HG03378 (cell line): ENCODE data around the gene GALNTL6.
"Not testable (repeated sequence)": the region's sequence is repeated elsewhere in the genome, so short reads cannot be mapped to it uniquely, and the experiment has no call there.

Experiments used
- ATAC-seq: cut with Tn5 transposase; IDR thresholded peaks from one replicate; pipeline ENCODE4 v1.9.1; 2021; ENCODE audit warnings: mild to moderate bottlenecking, moderate library complexity; ENCODE audit not compliant: unreplicated experiment

GALNTL6 gene

GRCh38 chr4:172838943-172839342 lies 1025.7 kb downstream of the GALNTL6 start:
- no peak for ATAC-seq

GRCh38 chr4:172842779-172843178 lies 1029.6 kb downstream of the GALNTL6 start:
- ATAC-seq, result no peak

GRCh38 chr4:172843192-172843591 lies 1030.0 kb downstream of the GALNTL6 start:
- ATAC-seq, result no peak

GRCh38 chr4:172844556-172844955 lies 1031.4 kb downstream of the GALNTL6 start:
- ATAC-seq, result no peak

- no peak for ATAC-seq
Measured at GRCh38 chr4:172845281-172845680, 1032.1 kb downstream of the GALNTL6 start.

GRCh38 chr4:172850838-172851237 lies 1037.6 kb downstream of the GALNTL6 start:
- no peak for ATAC-seq

- ATAC-seq, result no peak
Measured at GRCh38 chr4:172851534-172851933, 1038.3 kb downstream of the GALNTL6 start.

GRCh38 chr4:172857026-172857425 lies 1043.8 kb downstream of the GALNTL6 start:
- no peak for ATAC-seq

GRCh38 chr4:172858731-172859230 lies 1045.6 kb downstream of the GALNTL6 start:
- no peak for ATAC-seq

- ATAC-seq, result no peak
Measured at GRCh38 chr4:172865103-172865502, 1051.9 kb downstream of the GALNTL6 start.

GRCh38 chr4:172865531-172866127 lies 1052.4 kb downstream of the GALNTL6 start:
- ATAC-seq, result no peak

GRCh38 chr4:172866421-172866820 lies 1053.2 kb downstream of the GALNTL6 start:
- no peak for ATAC-seq

GRCh38 chr4:172867835-172868234 lies 1054.6 kb downstream of the GALNTL6 start:
- no peak for ATAC-seq

GRCh38 chr4:172868271-172868670 lies 1055.1 kb downstream of the GALNTL6 start:
- ATAC-seq, result no peak

GRCh38 chr4:172869621-172870268 lies 1056.5 kb downstream of the GALNTL6 start:
- no peak for ATAC-seq

- ATAC-seq, result no peak
Measured at GRCh38 chr4:172871381-172871780, 1058.2 kb downstream of the GALNTL6 start.

GRCh38 chr4:172874944-172875343 lies 1061.7 kb downstream of the GALNTL6 start:
- ATAC-seq, result no peak

- no peak for ATAC-seq
Measured at GRCh38 chr4:172876394-172876793, 1063.2 kb downstream of the GALNTL6 start.

GRCh38 chr4:172881645-172882044 lies 1068.4 kb downstream of the GALNTL6 start:
- ATAC-seq, result no peak

- ATAC-seq, result not testable (repeated sequence)
Measured at GRCh38 chr4:172887358-172887757, 1074.2 kb downstream of the GALNTL6 start.

- ATAC-seq, result no peak
Measured at GRCh38 chr4:172887959-172888358, 1074.8 kb downstream of the GALNTL6 start.

GRCh38 chr4:172892300-172892699 lies 1079.1 kb downstream of the GALNTL6 start:
- ATAC-seq, result no peak

GRCh38 chr4:172895699-172896098 lies 1082.5 kb downstream of the GALNTL6 start:
- no peak for ATAC-seq
